Measurements from ENCODE around the gene SLC8A1.

The SLC8A1 gene

GRCh38 chr2:40202798-40203400 is 249.0 kb downstream of the SLC8A1 start:
- no peak for DNase-seq (ENCODE audit: low read depth in 2 of 2, low spot score in 1 of 2)

GRCh38 chr2:40201425-40201824 is 250.5 kb downstream of the SLC8A1 start:
- no peak for DNase-seq (ENCODE audit: low read depth in 2 of 2, low spot score in 1 of 2)

- no peak for DNase-seq (ENCODE audit: low read depth in 2 of 2, low spot score in 1 of 2)
These were observed 251.4 kb downstream of the SLC8A1 start for GRCh38 chr2:40200366-40200915.

- DNase-seq (ENCODE audit: low read depth in 2 of 2, low spot score in 1 of 2), result no peak
These were observed 252.1 kb downstream of the SLC8A1 start for GRCh38 chr2:40199771-40200170.

- no peak for DNase-seq (ENCODE audit: low read depth in 2 of 2, low spot score in 1 of 2)
These were observed 254.8 kb downstream of the SLC8A1 start for GRCh38 chr2:40197121-40197520.

- DNase-seq (ENCODE audit: low read depth in 2 of 2, low spot score in 1 of 2), result no peak
These were observed 258.2 kb downstream of the SLC8A1 start for GRCh38 chr2:40193670-40194026.

GRCh38 chr2:40192864-40193669 is 258.8 kb downstream of the SLC8A1 start:
- no peak for DNase-seq (ENCODE audit: low read depth in 2 of 2, low spot score in 1 of 2)

- no peak for DNase-seq (ENCODE audit: low read depth in 2 of 2, low spot score in 1 of 2)
These were observed 261.4 kb downstream of the SLC8A1 start for GRCh38 chr2:40190457-40190856.

- no peak for DNase-seq (ENCODE audit: low read depth in 2 of 2, low spot score in 1 of 2)
These were observed 262.0 kb downstream of the SLC8A1 start for GRCh38 chr2:40189881-40190280.

GRCh38 chr2:40187054-40187453 is 264.8 kb downstream of the SLC8A1 start:
- no peak for DNase-seq (ENCODE audit: low read depth in 2 of 2, low spot score in 1 of 2)

GRCh38 chr2:40184551-40184950 is 267.3 kb downstream of the SLC8A1 start:
- no peak for DNase-seq (ENCODE audit: low read depth in 2 of 2, low spot score in 1 of 2)

- no peak for DNase-seq (ENCODE audit: low read depth in 2 of 2, low spot score in 1 of 2)
These were observed 270.0 kb downstream of the SLC8A1 start for GRCh38 chr2:40181855-40182254.

GRCh38 chr2:40179801-40180200 is 272.1 kb downstream of the SLC8A1 start:
- DNase-seq (ENCODE audit: low read depth in 2 of 2, low spot score in 1 of 2), result no peak

- DNase-seq (ENCODE audit: low read depth in 2 of 2, low spot score in 1 of 2), result no peak
These were observed 272.9 kb downstream of the SLC8A1 start for GRCh38 chr2:40178971-40179370.

GRCh38 chr2:40178171-40178778 is 273.6 kb downstream of the SLC8A1 start:
- DNase-seq (ENCODE audit: low read depth in 2 of 2, low spot score in 1 of 2), result no peak

GRCh38 chr2:40177366-40177765 is 274.5 kb downstream of the SLC8A1 start:
- no peak for DNase-seq (ENCODE audit: low read depth in 2 of 2, low spot score in 1 of 2)

- no peak for DNase-seq (ENCODE audit: low read depth in 2 of 2, low spot score in 1 of 2)
These were observed 278.6 kb downstream of the SLC8A1 start for GRCh38 chr2:40173276-40173675.

GRCh38 chr2:40169856-40170255 is 282.0 kb downstream of the SLC8A1 start:
- no peak for DNase-seq (ENCODE audit: low read depth in 2 of 2, low spot score in 1 of 2)

- DNase-seq (ENCODE audit: low read depth in 2 of 2, low spot score in 1 of 2), result no peak
These were observed 282.5 kb downstream of the SLC8A1 start for GRCh38 chr2:40169430-40169829.

GRCh38 chr2:40168546-40168945 is 283.3 kb downstream of the SLC8A1 start:
- DNase-seq (ENCODE audit: low read depth in 2 of 2, low spot score in 1 of 2), result no peak

GRCh38 chr2:40168032-40168431 is 283.9 kb downstream of the SLC8A1 start:
- no peak for DNase-seq (ENCODE audit: low read depth in 2 of 2, low spot score in 1 of 2)

- DNase-seq (ENCODE audit: low read depth in 2 of 2, low spot score in 1 of 2), result no peak
These were observed 285.9 kb downstream of the SLC8A1 start for GRCh38 chr2:40166006-40166405.

Data from stimulated activated CD8-positive, alpha-beta memory T cell treated with anti-CD3 and anti-CD28 coated beads, Interleukin-4, amount 100 ng/mL, for 1 hour (primary cell).